ENCODE measurements around the gene DEXI.

GRCh38 chr16:10971560-10971961, 29.3 kb upstream of the DEXI start:
- no peak for TF ChIP-seq EZH2 (IDR thresholded peaks at IDR 0.05; ENCODE audit: insufficient read depth, poor library complexity, severe bottlenecking)
- TF ChIP-seq EZH2phosphoT487 (IDR thresholded peaks at IDR 0.05; ENCODE audit: insufficient read depth, low read depth): no peak

Measured in GM23248 (cell line).